AG09309 (cell line): ENCODE measurements around the gene SLC39A9.

Experiments
- DNase-seq: peaks from one replicate; pipeline ENCODE4 v3.0.0-alpha.2; 2010; ENCODE audit warnings: low read depth
- H3K4me3 ChIP-seq: 2 replicates; pipeline ENCODE4 v1.5.1; 2011; ENCODE audit warnings: mild to moderate bottlenecking, low read depth, low read length, moderate library complexity; ENCODE audit not compliant: control insufficient read depth
- CTCF ChIP-seq: IDR thresholded peaks from 2 replicates; pipeline ENCODE4 v1.5.1; 2011; ENCODE audit warnings: mild to moderate bottlenecking, low read depth, low read length, inconsistent platforms; ENCODE audit not compliant: insufficient read depth, control insufficient read depth; ENCODE audit errors: missing control alignments

SLC39A9 gene

GRCh38 chr14:69429643-69430042 lies 31.2 kb downstream of the SLC39A9 start:
- no peak overlapping the region for H3K4me3 ChIP-seq
- no peak for DNase-seq
- TF ChIP-seq CTCF = no peak

- no peak for TF ChIP-seq CTCF
- H3K4me3 ChIP-seq = no peak overlapping the region
- no peak for DNase-seq
Measured at GRCh38 chr14:69430306-69430939, 31.9 kb downstream of the SLC39A9 start.

GRCh38 chr14:69432364-69432763 lies 33.9 kb downstream of the SLC39A9 start:
- no peak for DNase-seq
- TF ChIP-seq CTCF = no peak
- H3K4me3 ChIP-seq = no peak overlapping the region

GRCh38 chr14:69439521-69440270 lies 41.2 kb downstream of the SLC39A9 start:
- DNase-seq = no peak
- no peak overlapping the region for H3K4me3 ChIP-seq
- no peak for TF ChIP-seq CTCF

- no peak overlapping the region for H3K4me3 ChIP-seq
- DNase-seq = no peak
- no peak for TF ChIP-seq CTCF
Measured at GRCh38 chr14:69441948-69442347, 43.5 kb downstream of the SLC39A9 start.

GRCh38 chr14:69443296-69443805 lies 44.9 kb downstream of the SLC39A9 start:
- TF ChIP-seq CTCF = no peak
- no peak overlapping the region for H3K4me3 ChIP-seq
- no peak for DNase-seq
